NCI-H1694 (cell line): Measurements from ENCODE around the gene ZNF714.

ENCODE experiments used
- DNase-seq: peaks from one replicate; lab custom pipeline; 2025; lab: John Stamatoyannopoulos, UW

ZNF714 gene

DNA sequence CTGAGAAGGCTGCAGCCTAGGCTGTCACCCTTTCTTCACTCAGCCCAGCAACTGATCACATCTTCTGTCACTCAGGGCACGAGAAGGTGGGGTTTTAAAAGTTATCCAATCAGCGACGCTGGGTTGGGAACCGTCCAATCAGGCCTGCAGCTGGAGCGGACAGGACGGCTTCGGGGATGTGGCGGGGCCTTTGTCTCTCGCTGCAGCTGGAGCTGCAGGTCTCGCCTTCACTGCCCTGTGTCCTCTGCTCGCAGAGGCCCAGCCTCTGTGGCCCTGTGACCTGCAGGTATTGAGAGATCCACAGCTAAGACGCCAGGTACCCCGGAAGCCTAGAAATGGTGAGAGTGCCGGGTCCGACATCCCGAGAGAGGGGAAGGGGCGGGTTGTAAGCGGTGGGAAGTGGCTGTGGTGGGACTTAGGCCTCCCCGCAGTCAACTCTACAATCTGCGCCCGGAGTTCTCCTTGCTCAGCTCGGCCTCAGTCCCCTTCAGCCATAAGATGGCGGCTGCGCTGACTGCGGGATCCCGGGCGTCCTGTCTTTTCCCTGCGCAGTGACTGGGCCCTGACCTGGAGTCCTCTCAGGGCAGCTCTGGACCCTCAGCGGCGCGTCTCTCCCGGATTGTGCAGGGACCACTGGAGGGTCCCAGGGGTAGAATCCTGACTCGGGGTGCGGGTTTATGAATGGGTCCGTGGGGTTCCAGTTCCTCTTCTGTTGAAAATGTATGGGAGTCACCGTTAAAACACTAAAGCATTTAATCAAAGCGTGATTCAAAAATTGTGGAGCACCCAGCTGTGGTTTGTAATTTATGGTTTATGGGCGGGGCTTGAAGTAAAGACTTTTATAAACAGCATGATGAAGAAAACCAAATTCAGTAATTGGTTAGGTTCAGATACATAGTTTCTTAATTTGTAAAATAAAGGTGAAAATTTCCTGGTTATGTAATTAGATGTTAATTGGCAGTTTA, at the start of gene ZNF714:
ZNF714 (plus strand) TSS at position 193 of the 965 bp plus-strand sequence. CDS start 16,066 bp downstream, outside the sequence.
- peak; percentile 94 for DNase-seq

DNA sequence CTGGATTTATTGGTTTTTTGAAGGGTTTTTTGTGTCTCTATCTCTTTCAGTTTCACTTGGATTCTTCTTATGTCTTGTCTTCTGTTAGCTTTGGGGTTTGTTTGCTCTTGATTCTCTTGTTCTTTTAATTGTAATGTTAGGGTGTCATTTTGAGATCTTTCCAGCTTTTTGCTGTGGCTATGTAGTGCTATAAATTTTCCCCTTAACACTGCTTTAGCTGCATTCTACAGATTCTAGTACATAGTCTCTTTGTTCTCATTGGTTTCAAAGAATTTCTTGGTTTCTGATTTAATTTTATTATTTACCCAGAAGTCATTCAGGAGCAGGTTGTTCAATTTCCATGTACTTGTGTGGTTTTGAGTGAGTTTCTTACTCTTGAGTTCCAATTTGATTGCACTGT, 37.0 kb upstream of the ZNF714 start:
- DNase-seq, result no peak

DNA sequence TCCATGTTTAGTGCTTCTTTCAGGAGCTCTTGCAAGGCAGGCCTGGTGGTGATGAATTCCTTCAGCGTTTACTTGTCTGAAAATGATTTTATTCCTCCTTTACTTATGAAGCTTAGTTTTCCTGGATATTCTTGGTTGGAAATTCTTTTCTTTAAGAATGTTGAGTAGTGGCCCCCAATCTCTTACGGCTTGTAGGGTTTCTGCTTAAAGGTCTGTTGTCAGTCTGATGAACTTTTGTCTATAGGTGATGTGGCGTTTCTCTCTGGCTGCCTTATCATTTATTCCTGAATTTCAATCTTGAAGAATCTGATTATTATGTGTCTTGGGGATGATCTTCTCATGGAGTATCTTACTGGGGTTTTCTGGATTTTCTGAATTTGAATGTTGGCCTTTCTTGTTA, 35.5 kb upstream of the ZNF714 start:
- DNase-seq, result no peak

DNA sequence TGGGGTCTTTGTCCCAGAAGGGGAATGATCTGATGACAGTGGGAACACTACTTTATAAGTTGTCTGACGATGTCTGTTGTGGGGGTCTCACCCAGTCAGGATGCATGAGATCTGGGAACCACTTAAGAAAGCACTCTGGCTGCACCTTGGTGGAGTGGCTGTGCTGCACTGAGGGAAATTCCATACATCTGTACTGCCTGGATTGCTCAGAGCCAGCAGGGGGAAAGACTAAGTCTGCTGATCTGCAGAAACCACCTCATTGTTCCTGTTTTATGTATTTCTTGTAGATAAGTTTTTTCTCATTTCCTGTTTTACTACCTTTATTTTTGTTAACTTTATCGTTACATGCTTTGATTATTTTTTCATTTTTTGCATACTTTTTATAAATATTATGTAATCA, 34.3 kb upstream of the ZNF714 start:
- no peak for DNase-seq

DNA sequence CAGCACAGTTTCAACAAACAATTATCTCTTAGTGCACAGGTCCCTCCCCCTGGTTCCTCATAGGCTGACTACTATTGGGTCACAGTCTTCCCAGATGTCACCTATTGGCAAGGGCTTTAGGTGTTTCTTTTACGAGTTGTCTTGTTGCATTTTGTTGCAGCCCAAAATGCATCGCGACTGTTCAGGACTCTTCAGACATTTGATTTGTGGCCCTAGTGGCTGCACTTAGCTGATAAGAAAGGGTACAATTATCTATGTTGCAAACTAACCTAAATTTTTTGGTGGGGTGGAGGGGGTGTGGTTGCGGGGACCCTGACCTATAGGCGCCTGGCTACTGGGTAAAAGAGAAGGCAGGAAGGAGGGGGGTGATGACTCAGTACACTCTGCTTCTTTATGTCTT, 29.1 kb upstream of the ZNF714 start:
- no peak for DNase-seq

- DNase-seq, result no peak
These were observed 16.7 kb upstream of the ZNF714 start for GRCh38 chr19:21065336-21065735.

GRCh38 chr19:21084343-21084742, 2.3 kb downstream of the ZNF714 start:
- DNase-seq, result no peak

- DNase-seq, result no peak
These were observed 5.9 kb downstream of the ZNF714 start for GRCh38 chr19:21087871-21088270.

DNA sequence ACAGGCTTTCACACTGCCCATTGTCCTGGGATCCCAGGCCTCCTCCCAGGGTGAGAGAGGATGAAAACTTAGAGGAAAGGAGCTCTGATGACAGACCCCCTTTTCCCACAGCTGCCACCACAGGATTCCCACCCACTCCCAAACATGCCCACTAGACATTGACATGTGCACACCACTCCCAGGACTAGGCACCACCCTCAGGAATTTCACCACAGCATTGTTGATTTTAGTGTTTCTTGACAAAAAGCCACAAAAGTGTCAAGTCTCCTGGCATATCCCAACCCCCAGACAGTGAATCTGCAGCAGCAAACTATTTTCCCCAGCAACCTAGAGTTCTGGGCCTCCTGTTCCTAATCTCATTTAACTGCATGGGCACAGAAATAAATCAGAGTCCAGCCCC, 10.1 kb downstream of the ZNF714 start:
- no peak for DNase-seq

- DNase-seq, result no peak
These were observed 12.5 kb downstream of the ZNF714 start for GRCh38 chr19:21094347-21095025.

- no peak for DNase-seq
These were observed 16.3 kb downstream of the ZNF714 start for GRCh38 chr19:21098291-21098690.

DNA sequence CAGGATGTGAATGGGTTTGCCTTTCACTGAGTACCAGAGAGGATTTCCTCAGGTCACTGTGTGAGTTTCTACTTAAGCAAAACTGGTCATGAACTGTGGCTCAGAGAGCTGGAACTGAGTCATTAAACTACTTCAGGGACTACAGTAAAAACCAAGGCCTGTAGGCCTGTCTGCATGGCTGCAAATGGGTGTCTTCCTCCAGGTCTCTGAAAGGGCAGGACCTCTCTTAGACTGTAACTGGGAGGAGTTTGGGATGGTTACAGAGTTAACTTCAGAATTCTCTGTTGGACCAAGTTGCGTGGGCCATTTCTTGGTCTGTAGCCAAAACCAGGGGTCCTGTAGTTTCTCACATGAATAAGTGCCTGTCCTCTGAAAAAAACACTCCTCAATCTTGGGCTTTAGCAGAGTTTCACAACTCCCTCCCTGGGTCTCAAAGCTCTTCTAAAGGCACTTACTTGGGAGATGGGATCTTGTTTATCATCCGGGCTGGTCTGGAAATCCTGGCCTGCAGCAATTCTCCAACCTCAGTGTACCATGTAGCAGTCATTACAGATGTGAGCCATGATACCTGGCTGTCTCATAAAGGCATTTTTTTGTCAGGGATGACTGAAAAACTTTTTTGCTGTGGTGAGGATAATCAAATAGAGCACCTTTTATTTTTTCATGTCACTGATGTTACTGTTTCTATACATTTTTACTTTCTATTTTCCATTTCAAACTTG, 19.7 kb downstream of the ZNF714 start:
- no peak for DNase-seq

GRCh38 chr19:21109116-21109515, 27.1 kb downstream of the ZNF714 start:
- no peak for DNase-seq

DNA sequence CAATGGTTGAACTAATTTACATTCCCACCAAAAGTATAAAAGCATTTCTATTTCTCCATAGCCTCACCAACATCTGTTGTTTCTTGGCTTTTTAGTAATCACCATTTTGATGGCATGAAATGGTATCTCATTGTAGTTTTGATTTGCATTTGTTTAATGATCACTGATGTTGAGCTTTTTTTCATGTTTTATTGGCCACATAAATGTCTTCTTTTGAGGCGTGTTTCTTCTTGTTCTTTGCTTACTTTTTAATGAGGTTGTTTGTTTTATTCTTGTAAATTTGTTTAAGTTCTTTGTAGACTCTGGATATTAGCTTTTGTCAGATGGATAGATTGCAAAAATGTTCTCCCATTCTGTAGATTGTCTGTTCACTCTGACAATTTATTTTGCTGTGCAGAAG, 28.2 kb downstream of the ZNF714 start:
- DNase-seq, result no peak

GRCh38 chr19:21115430-21115829, 33.4 kb downstream of the ZNF714 start:
- no peak for DNase-seq

GRCh38 chr19:21117041-21117907, 35.3 kb downstream of the ZNF714 start:
- no peak for DNase-seq

GRCh38 chr19:21126078-21126477, 44.1 kb downstream of the ZNF714 start:
- DNase-seq, result no peak

DNA sequence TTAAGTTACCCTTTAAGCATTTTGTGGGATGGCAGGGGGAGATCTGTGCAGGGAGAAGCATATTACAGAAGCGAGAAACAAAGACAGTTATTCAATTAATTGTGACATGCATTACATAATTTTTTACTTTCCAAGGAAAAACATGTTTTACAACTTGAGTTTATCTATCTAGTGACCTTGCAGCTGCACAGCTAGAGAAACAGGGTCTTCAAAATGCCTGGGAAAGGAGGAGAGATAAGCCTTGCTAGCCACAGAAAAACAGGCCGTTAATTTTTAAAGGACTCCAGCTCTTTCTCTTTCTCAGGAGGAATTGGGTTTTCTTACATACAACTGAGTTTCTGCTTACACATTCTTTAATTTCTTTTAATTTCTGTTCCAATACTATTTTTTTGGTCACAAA, 45.0 kb downstream of the ZNF714 start:
- DNase-seq, result no peak

DNA sequence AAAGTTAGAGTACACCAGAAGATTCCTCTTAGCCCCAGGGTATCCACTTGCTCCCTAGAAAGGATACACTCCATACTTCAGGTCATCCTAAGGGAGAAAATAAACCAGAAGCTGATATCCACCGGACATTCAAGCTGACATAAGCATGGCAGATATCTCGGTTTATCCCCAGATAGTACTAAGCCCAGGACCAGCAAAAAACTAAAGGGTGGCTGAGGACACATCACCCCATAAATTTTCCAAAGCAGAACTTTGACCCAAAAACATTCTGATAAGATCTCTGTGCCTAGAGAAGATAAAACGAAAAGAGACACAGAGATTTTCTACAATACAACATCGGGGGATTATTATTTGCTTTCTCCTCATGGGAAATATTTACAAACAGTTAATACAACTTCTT, 45.9 kb downstream of the ZNF714 start:
- no peak for DNase-seq

DNA sequence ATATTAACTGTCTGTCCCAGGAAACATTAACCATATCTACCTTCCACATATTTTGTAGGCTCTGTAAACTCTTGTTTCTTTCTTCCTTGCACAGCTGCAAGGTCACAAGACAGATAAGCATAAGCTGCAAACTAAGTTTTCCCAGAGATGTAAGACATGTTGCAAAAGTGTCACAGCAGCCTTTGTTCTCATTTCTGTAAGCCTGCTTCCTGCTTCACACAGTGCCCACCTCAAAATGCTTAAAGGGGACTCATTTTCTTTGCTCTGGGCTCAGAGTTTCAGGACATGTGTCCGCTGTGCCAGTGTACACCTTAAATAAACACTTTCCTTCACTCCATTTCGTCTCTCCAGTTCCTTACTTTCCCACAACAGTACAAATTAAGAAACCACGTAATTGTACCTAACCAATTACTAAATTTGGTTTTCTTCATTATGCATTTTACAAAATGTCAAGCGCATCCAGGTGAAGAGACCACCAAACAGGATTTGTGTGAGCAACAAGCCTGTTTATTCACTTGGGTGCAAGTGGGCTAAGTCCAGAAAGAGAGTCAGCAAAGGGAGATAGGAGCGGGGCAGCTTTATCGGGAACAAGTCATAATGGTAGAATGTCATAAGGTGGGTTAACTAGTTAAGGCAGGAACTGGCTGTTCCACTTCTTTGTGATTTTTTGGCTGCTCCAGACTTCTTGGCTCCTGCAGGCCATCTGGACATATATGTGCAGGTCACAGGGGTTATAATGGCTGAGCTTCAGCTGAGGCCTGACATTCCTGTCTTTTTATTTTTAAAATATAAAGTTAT, 47.1 kb downstream of the ZNF714 start:
- no peak for DNase-seq
